Fibroblast of skin of left quadriceps (primary cell): ENCODE results near the gene KCND2.

Source experiments
- DNase-seq, 2 experiments: peaks; one replicate each; pipeline ENCODE4 v3.0.0-alpha.2; 2013; ENCODE audit warnings: low read depth in 2 of 2

KCND2 gene

DNA sequence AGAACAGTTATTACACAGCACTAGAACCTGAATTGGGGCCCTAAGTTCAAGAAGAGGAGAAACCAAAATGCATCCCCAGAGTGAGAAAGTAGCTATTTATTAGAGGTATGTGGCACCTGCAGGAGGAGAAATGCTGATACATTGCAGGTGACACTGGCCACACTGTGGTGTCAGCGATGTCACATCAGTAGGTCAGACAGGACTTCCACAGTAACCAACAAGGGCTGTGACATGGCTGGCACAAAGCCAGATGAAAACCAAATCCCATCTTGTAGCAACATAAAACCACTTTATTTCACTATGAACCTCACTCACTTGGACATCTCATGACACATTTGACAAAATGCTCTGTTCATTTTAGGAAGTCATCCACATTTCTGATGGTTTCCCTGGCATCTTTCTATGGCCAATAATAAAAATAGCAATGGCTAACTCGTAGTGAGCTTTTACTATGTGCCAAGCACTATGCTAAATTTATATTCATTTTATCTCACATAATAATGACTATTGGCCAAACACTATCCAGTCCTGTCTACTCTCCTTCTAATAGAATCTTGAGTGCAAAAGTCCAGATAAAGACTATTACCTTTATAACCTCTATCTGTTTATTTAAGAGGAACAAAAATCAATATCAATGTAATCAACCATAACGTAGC, 430.7 kb downstream of the KCND2 start:
- no peak for DNase-seq

DNA sequence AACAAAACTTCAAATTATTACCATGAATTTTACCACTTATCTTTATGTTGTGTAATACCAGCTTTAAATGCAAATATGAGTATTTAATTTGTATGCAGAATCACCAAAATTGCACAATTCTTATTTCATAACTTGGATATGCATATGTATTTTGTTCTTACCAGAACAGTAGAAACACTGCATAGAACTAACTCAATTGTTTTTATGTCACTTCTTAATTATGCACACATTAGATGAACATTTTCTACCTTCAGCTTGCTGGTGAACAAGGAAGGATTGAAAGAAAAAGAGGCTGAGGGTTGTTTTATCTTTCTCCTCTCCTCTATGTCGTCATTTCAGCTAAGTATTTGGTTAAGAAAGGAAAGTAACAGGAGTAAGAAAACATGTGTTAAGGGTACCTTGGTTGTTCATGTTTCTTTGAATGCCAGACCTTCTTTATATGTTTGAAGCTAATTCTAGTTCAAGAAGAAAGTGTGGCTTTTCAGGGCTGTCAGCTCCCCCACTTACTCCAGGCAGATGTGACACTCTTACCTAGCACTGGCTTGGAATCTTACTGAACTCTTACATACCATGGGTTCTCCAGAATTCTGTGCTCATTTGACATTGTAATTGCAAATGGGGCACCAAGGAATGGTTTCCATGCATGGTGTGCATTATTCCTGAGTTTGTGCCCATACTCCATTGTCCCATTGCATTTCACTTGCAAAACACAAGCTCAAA, 436.4 kb downstream of the KCND2 start:
- no peak for DNase-seq

DNA sequence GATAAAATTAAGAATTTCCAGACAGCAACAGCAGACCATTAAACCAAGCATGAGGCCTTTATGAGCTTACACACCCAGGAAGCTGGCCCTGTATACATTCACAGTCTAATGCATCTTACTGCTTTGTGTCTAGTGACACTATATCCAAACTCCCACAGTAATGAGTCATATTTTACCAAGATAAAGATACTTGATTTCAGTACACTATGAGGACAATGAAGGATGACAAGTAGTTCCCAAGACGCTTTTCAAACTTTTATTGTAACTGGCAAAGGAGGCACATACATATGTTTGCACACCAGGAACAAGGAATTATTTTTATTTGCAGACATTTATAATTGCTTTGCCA, 437.0 kb downstream of the KCND2 start:
- DNase-seq, result no peak

DNA sequence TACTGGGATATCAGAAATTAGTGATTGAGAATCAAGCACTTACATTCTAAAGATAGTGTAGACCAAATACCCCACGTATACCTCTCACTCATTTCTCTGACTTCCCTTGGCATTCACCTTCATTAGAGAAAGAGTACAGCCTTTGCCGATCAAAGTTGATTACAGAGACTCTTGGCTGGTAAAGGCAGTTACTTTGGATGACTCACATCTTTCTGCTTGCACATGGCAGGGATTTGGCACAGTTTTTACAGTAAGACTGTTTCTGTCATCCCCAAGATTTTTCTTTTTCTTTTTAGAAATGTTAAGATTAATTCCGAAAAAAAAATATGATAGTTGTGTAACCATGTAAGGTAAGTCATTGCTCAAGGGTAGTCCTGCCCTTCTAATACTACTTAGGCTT, 442.0 kb downstream of the KCND2 start:
- DNase-seq, result no peak

DNA sequence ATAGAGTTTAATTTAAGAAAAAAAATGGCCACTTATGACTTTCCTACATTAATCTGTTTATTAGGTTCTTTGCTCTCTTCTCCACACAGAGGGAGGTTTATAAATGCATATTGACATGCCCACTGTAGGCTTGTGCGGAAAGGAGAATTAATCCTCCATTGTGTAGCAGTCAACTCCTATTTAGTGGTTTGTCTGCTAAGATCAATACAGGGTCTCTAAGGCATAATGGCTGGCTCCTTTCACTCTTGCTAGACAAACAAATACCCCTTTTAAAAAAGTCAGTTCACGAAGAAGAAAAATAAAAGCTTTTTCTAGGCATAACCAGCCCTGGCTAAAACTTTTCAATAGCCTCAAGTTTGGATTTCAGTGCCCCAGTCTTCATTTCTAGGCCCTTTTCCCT, 443.3 kb downstream of the KCND2 start:
- DNase-seq, result no peak

DNA sequence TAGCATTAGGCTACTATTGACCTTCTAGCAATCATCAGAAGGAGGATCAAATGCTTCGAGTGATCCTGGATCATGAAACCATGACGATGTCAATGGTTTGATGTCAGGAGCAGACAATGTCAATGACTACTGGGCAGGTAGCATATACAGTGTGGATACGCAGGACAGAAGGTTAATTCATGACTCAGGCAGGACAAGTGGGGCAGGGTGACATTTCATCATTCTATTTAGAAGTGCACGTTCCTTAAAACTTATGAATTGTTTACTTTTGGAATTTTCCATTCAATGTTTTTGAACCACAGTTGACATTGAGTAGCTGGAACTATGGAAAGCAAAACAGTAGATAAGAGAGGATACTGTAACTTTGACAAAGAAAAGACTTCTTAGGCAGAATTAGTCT, 444.2 kb downstream of the KCND2 start:
- no peak for DNase-seq

DNA sequence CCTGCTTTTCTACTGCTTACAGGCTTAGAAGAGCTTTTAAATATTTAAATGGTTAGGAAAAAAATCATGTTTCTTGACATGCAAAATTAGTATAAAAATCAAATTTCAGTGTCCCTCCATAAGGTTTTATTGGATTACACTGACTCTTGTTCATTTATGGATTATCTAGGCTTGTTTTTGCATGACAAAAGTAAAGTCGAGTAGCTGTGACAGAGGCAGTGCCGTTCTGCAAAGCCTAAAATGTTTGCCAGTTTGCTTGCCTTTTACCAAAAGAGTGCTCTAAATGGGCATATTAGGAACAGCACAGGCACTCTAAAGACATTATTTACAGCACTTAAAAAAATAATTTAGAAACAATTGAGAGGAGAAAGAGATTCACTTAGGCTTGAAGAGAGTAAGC, 445.4 kb downstream of the KCND2 start:
- DNase-seq, result no peak

DNA sequence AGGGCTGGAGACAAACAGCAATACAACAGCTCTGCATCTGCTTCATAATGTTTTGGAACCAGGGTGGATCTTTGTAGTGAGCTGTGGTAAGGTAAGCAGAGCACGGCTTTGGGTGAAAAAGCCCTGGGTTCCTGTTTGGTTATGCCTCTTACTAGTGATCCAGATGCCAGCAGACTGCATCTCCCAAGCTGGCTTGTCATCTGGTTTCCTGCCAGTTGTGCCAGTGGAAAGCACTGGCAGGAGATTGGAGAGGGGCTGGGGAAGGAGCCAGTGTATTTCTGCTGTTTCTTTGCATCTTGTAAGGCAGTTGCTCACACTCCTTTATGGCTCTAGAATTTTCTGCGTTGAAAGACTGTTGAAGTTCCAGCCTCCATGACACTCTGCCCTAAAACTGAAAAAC, 447.3 kb downstream of the KCND2 start:
- DNase-seq, result no peak

DNA sequence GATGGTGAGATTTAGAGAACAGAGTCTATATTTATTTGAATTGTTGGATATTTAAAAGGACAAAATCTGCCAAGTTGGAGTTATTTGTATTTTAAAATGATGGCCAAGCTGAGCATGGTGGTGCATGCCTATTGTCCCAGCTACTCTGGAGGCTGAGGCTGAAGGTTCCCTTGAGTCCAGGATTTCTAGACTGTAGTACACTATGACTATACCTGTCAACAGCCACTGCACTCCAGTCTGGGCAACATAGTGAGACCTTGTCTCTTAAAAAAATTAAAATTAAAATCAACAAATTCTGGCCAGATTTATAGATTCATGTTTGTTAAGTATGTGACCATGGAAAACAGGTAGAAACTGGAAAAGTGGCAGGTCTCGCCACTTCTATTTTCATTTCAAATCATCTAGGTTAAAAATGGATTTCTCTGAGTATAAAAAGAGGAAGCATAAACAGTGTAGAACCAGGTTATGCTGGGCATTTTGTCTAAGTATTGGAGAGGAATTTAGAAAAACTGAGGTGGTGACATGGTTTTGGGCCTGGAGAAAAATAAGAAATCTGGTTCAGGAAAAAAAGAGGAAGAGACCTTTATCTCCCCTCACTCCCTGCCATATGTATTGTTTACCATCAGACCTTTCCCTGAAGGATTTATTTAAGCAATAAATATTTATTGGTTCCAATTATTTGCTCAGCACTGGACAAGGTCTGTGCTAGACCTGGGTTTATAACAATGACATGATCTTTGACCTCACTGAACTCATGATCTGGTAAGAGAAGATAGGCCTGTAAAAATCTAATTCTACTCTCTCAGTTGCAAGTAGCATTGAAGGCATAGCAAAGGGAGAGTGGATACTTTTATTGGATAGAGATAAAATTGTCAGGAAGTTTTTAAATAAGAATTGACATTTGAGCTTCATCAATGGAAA, 450.8 kb downstream of the KCND2 start:
- DNase-seq, result no peak

DNA sequence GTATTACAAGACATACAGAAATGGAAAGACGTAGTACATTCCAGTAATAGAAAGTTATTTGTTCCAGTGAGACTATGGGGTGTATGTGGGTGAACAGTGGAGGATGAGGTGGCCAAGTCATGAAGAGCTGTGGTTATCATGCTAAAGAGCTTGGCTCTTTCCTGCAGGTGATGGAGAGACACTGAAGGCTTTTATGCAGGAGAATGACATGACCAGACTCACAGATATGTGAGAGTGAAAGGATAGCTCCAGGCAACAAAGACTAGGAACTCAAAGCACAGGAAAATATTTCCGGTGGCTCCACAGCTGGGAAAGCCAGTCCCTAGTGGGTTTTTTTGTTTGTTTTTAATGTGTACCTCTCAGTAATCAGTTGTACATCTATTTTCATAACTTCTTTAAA, 451.5 kb downstream of the KCND2 start:
- DNase-seq, result no peak

DNA sequence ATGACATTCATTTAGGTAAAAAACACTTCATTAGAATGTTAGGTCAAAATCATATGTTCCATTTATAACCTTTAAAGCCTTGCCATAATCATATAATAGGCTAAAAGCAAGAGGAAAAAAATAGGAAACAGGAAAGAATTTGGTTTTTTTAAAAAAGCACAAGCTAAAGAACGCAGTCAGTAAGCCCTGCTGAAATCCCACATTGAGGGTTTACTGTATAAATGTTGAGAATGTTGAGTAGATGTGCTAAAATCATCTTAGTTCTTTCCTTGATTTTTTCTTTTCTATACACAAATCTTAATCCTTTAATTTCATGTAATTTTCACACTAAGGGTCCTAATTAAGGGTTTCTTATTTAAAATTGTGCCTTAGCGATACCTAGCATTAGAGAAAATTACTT, 452.0 kb downstream of the KCND2 start:
- DNase-seq, result no peak

DNA sequence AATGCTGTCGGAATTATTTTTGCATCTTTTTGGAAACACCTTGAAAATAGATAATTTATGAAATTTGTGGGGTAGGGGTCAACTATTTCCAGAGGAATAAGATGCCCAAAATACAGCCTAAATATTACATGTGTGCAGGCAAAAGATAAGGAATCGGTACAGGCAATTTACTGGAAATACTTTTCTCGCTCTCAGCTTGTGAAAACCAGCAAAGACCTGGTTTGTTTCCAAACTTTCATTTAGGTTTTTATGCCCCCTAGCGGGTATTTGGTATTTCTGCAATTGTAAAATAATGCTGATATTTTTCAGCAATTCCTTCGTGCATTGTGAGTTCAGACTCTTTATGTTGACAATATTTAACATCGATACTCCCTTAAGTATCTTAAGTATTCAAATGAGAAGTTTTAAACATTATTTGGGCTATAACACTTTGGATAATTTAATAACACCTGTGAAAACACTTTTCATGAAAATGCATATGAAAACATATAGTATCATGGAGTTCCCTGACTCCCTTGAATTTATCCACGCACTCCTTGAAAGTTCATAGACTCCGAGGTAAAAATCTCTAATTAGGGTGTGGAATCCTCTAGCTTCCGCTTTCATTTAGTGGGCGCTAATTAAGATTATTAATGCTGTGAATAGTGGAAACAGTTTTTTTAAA, 452.5 kb downstream of the KCND2 start:
- DNase-seq, result peak; percentile 22 to 28

DNA sequence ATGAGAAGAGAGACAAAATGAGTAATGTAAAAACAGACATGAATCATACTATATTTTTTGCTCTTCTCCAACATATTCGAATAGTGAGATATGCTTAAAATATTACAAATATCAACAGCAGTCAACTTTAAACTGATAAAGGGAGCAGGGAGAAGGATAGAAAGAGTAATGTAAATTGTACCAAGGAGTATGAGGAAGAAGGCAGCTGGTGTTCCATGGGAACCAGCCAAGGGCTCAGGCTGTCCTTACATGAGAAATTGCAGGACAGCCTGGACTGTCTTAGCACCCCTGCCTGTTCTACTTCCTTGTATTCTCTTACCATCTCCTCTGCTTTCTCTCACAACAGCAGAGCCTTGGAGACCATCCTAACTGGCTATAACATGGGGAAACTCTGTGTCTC, 456.3 kb downstream of the KCND2 start:
- DNase-seq, result no peak

DNA sequence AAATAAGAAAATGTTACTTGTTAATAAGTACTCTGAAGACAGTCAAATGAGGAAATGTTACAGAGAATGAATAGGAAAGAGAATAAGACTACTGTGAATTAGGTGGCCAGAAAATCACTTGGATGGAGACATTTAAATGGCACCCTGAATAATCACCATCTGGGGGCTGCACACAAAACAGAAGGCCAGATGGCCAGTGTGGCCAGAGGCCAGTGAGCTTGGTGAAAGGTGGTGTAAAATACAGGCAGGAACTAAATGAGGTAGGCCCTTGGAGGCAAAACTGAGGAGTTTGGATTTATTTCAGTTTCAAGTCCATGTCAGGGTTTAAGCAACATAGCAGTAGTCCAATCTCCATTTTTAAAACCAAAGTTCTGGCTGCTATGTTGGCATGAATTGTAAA, 458.3 kb downstream of the KCND2 start:
- DNase-seq, result no peak

DNA sequence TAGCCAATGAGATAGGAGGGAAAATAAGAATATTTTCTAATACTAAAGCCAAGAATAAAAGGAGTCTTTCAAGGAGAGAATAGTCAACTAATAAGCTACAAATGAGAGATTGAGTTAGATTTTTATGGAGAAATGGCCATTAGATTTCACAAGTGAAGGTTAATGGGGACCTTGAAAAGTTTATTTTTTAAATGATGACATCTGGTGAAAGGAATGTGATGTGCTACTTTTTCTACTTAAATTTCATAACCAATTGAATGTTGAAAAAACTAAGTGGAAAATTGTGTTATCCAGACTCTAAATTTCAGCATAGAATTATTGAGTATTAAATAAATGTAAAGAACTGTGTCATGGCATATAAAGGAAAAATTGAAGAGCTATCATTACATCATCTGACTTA, 459.3 kb downstream of the KCND2 start:
- no peak for DNase-seq

DNA sequence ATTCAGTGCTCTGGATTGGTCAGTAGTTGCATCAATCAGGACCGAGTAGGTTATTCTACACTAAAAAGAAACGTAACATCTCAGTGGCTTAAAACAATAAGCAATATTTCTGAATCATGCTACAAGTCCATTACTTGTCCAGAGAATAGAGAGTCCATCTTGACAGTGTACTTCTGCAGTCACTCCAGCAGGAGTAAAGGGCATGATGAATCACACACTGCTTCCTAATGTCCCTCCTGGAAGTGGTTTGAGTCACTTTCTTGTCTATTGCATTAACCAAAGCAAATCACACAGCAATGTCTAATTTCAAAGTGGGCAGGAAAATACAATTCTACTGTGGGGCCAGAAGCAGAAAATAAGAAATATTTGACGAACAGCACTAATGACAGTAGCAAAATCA, 460.2 kb downstream of the KCND2 start:
- no peak for DNase-seq

DNA sequence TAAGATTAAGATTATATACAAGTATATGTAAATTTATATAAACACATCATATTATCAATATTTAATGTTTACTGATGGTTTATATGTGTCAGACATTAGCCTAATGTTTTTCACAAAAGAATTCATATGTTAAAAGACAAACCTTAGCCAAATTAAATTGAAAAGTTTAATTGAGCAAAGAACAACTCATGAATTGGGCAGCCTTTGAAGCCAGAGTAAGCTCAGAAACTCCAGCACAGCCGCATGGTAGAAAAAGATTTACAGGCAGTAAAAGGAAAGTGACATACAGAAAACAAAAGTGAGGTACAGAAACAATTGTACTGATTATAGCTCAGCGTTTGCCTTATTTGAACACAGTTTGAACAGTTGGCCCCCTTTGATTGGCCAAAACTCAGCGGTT, 460.9 kb downstream of the KCND2 start:
- no peak for DNase-seq

DNA sequence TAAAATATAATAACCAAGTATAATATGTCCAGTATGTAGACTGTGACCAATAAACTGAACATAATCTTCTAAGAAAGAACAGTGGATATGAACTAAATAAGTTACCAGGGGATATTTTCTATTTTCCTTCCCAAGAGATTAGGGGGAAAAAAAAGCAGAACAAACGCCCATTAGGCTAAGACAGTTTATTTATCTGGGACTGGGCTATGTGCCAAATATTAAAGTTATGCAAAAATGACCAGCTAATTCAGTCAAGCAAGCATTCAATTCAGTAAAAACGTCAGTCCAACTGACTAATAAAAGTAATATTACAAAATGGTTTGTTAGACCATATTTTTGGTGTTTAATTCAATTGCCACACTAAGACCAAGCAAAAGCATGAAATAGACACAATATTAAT, 462.8 kb downstream of the KCND2 start:
- DNase-seq, result no peak

DNA sequence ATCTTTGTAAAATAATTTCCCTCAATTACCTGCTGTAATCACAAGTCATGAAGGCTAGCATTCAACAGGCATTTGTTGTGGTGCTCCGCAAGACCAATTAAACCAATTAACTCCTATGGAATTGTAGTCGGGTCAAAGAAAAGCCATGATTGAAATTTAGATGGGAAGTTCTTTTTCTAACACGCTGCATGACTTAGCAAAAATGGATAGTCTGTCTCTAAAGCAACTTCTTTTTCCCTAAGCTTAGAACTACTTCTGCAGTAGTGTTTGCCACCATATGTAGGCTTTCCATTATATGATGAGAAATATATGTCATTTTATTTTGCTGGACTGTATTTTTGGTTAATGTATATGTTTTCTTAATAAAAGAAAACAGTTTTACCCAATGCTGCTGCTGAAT, 465.8 kb downstream of the KCND2 start:
- DNase-seq, result no peak

DNA sequence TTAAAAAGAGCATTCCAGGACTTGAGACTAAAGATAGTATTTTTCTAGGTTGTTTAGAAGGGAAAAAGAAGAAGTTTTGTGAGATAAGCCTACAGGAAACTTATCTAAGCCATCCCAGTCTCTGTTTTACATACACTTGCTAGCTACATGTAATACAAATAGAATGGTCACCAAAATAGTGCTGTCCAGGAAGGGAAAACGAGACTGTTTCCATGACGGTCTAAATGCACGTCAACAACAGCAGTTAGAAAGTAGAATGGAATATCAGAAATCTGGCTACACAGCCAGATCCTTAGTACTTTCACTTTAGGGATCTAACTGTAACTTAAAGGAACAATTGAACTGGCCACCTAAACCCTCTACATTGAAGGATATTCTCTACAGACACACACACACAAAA, 467.4 kb downstream of the KCND2 start:
- DNase-seq, result no peak

DNA sequence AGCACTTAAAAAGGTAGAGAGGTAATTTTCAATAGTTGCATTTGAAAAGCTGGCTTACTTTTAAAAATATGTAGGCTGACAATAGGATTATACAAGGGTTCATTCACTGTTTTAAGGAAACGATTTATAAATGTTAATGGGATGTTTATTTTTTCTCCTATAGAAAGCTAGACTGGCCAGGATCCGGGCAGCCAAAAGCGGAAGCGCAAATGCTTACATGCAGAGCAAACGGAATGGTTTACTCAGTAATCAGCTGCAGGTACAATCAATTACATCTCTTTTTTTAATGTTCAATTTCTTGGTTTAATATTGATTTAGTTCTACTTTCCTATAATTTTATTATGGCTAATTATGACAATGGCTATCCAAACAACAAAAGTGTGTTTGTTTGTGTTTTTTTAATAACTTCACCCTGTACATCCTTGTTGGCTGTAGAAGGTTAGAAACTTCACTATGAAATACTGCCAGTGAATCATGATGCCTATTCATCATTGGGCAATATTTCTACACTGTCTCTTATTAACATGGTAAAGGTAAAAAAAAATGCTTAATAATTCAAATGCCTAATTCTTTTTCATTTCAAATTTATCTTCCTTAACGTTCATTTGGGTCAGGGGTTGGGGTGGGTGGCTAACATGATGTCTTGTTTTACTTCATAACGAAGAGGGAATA, 468.5 kb downstream of the KCND2 start:
- no peak for DNase-seq

DNA sequence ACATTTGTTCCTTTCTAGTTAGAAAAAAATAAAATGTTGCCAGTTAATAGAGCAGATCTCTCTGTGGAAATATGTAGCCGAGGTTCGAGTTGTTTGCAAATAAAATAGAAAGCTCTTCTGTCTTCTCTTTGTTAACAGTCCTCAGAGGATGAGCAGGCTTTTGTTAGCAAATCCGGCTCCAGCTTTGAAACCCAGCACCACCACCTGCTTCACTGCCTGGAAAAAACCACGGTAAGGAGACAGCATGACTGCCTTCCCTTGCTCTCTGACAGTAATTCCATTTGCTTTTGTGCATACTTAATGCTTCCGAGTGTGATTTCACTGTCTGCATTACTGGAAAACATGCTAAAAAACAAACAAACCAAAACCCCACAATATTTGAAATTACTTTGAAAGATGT, 469.4 kb downstream of the KCND2 start:
- no peak for DNase-seq
